Muscle layer of duodenum (tissue), 2 donors: ENCODE measurements around the gene NCR2.
A peak's percentile ranks its signal among the peaks of the same experiment; 100 is the strongest.

Source experiments
- H3K27ac ChIP-seq: one replicate; pipeline ENCODE4 v1.7.0; 2013; ENCODE audit warnings: mild to moderate bottlenecking, low read length
- H3K27me3 ChIP-seq: one replicate; pipeline ENCODE4 v1.7.0; 2013; ENCODE audit warnings: low read depth, mild to moderate bottlenecking, control low read depth, low read length
- H3K36me3 ChIP-seq, 2 donors: one replicate each; pipeline ENCODE4 v1.7.0; 2013; ENCODE audit warnings: low read length in 2 of 2, control low read depth in 1 of 2, mild to moderate bottlenecking in 1 of 2; ENCODE audit not compliant: insufficient read depth in 2 of 2, control insufficient read depth in 1 of 2
- H3K4me1 ChIP-seq, 2 donors: one replicate each; pipeline ENCODE4 v1.7.0; 2013; ENCODE audit warnings: low read length in 2 of 2, mild to moderate bottlenecking in 2 of 2, control low read depth in 1 of 2, moderate library complexity in 1 of 2; ENCODE audit not compliant: insufficient read depth in 2 of 2, control insufficient read depth in 1 of 2
- H3K4me3 ChIP-seq, 2 donors: one replicate each; pipeline ENCODE4 v1.7.0; 2013; ENCODE audit warnings: low read length in 2 of 2, low read depth in 1 of 2, mild to moderate bottlenecking in 1 of 2
- H3K9me3 ChIP-seq, 2 donors: one replicate each; pipeline ENCODE4 v1.7.0; 2013; ENCODE audit warnings: low read length in 2 of 2, control low read depth in 1 of 2, mild to moderate bottlenecking in 1 of 2; ENCODE audit not compliant: control insufficient read depth in 1 of 2
- donor health status: healthy.

The NCR2 gene

GRCh38 chr6:41374618-41375590 lies 39.5 kb downstream of the NCR2 start:
- Histone ChIP-seq H3K27me3 (peaks cover 48% of the 10 kb centered on the region), H3K27ac (no peak overlapping the region), H3K4me1 (peaks cover 0 to 33% of the 10 kb centered on the region in 2 donors), H3K9me3 (no peaks in the 10 kb centered on the region), H3K36me3 (no peaks in the 10 kb centered on the region), H3K4me3 (peak overlapping the region in 1 of 2 donors; percentile 11)

GRCh38 chr6:41375598-41376151 lies 40.3 kb downstream of the NCR2 start:
- H3K9me3 ChIP-seq, result no peaks in the 10 kb centered on the region
- peaks cover 0 to 33% of the 10 kb centered on the region in 2 donors for H3K4me1 ChIP-seq
- no peaks in the 10 kb centered on the region for H3K36me3 ChIP-seq
- no peak overlapping the region for H3K27ac ChIP-seq
- H3K4me3 ChIP-seq, result no peak overlapping the region
- H3K27me3 ChIP-seq, result peaks cover 48% of the 10 kb centered on the region

GRCh38 chr6:41376176-41376575 lies 40.8 kb downstream of the NCR2 start:
- Histone ChIP-seq H3K27me3 (peaks cover 48% of the 10 kb centered on the region), H3K27ac (no peak overlapping the region), H3K36me3 (no peaks in the 10 kb centered on the region), H3K4me3 (no peak overlapping the region), H3K9me3 (no peaks in the 10 kb centered on the region), H3K4me1 (peaks cover 0 to 33% of the 10 kb centered on the region in 2 donors)

- Histone ChIP-seq H3K4me3 (no peak overlapping the region), H3K9me3 (no peaks in the 10 kb centered on the region), H3K4me1 (peaks cover 0 to 30% of the 10 kb centered on the region in 2 donors), H3K36me3 (no peaks in the 10 kb centered on the region), H3K27ac (no peak overlapping the region), H3K27me3 (peaks cover 46% of the 10 kb centered on the region)
These were observed 41.7 kb downstream of the NCR2 start for GRCh38 chr6:41377071-41377470.

GRCh38 chr6:41379306-41379705 lies 43.9 kb downstream of the NCR2 start:
- H3K4me3 ChIP-seq, result no peak overlapping the region
- H3K36me3 ChIP-seq, result no peaks in the 10 kb centered on the region
- peaks cover 0 to 10% of the 10 kb centered on the region in 2 donors for H3K4me1 ChIP-seq
- peaks cover 27% of the 10 kb centered on the region for H3K27me3 ChIP-seq
- H3K27ac ChIP-seq, result no peak overlapping the region
- no peaks in the 10 kb centered on the region for H3K9me3 ChIP-seq

- H3K4me3 ChIP-seq, result no peak overlapping the region
- peaks cover 0 to 4% of the 10 kb centered on the region in 2 donors for H3K9me3 ChIP-seq
- no peaks in the 10 kb centered on the region for H3K36me3 ChIP-seq
- no peaks in the 10 kb centered on the region for H3K4me1 ChIP-seq
- H3K27me3 ChIP-seq, result no peaks in the 10 kb centered on the region
- no peak overlapping the region for H3K27ac ChIP-seq
These were observed 51.2 kb downstream of the NCR2 start for GRCh38 chr6:41386594-41386993.

GRCh38 chr6:41392246-41392645 lies 56.8 kb downstream of the NCR2 start:
- Histone ChIP-seq H3K27ac (no peak overlapping the region), H3K36me3 (no peaks in the 10 kb centered on the region), H3K4me3 (no peak overlapping the region), H3K4me1 (no peaks in the 10 kb centered on the region), H3K9me3 (peaks cover 10 to 15% of the 10 kb centered on the region in 2 donors), H3K27me3 (no peaks in the 10 kb centered on the region)

- no peaks in the 10 kb centered on the region for H3K27me3 ChIP-seq
- no peak overlapping the region for H3K4me3 ChIP-seq
- H3K4me1 ChIP-seq, result no peaks in the 10 kb centered on the region
- H3K27ac ChIP-seq, result no peak overlapping the region
- peaks cover 10 to 11% of the 10 kb centered on the region in 2 donors for H3K9me3 ChIP-seq
- H3K36me3 ChIP-seq, result no peaks in the 10 kb centered on the region
These were observed 60.9 kb downstream of the NCR2 start for GRCh38 chr6:41396335-41396734.

GRCh38 chr6:41399424-41399823 lies 64.0 kb downstream of the NCR2 start:
- Histone ChIP-seq H3K4me3 (no peak overlapping the region), H3K36me3 (no peaks in the 10 kb centered on the region), H3K9me3 (peaks cover 2 to 3% of the 10 kb centered on the region in 2 donors), H3K27me3 (no peaks in the 10 kb centered on the region), H3K4me1 (no peaks in the 10 kb centered on the region), H3K27ac (no peak overlapping the region)
